Breast epithelium (tissue), 3 donors: ENCODE data around the gene DNMT3A.

Experiments
- CTCF ChIP-seq, 3 donors: fragments of 450-650 bp; IDR thresholded peaks; one replicate each; pipeline ENCODE4 v1.5.1; 2016 to 2017; ENCODE audit warnings: antibody characterized with exemption in 3 of 3, mild to moderate bottlenecking in 3 of 3, moderate library complexity in 3 of 3
- POLR2A ChIP-seq: fragments of 450-650 bp; IDR thresholded peaks from one replicate; pipeline ENCODE4 v1.6.1; 2016; ENCODE audit warnings: antibody characterized with exemption, mild to moderate bottlenecking, moderate library complexity
- POLR2AphosphoS5 ChIP-seq, 3 donors: sonication (generic); formaldehyde crosslinking; IDR thresholded peaks; one replicate each; pipeline ENCODE4 v1.6.1; 2017; ENCODE audit warnings: antibody characterized with exemption in 3 of 3

GRCh38 chr2:25305775-25306174, 36.0 kb downstream of the DNMT3A start:
- TF ChIP-seq POLR2A (no peak), CTCF (IDR thresholded peaks at IDR 0.05) (no peak), POLR2AphosphoS5 (IDR thresholded peaks at IDR 0.05) (no peak)
